HEK293 (cell line): Measurements from ENCODE around the gene MARK3.

Experiments used
- ATF2 ChIP-seq: fragments of 450-650 bp; formaldehyde crosslinking; IDR thresholded peaks from 2 replicates; pipeline ENCODE4 v1.5.1; 2016; ENCODE audit warnings: missing biosample characterization, missing genetic modification characterization, low read depth
- GFI1B ChIP-seq: fragments of 450-650 bp; formaldehyde crosslinking; IDR thresholded peaks from 2 replicates; pipeline ENCODE4 v1.5.1; 2016; ENCODE audit warnings: missing biosample characterization, missing genetic modification characterization
- GLIS1 ChIP-seq: fragments of 450-650 bp; formaldehyde crosslinking; IDR thresholded peaks from 2 replicates; pipeline ENCODE4 v1.5.1; 2016; ENCODE audit warnings: missing biosample characterization, missing genetic modification characterization
- KLF17 ChIP-seq: fragments of 450-650 bp; formaldehyde crosslinking; IDR thresholded peaks from 2 replicates; pipeline ENCODE4 v1.5.1; 2016; ENCODE audit warnings: missing biosample characterization, missing genetic modification characterization
- RBAK ChIP-seq: fragments of 450-650 bp; formaldehyde crosslinking; IDR thresholded peaks from 2 replicates; pipeline ENCODE4 v1.5.1; 2016; ENCODE audit warnings: missing biosample characterization, missing genetic modification characterization
- SCRT2 ChIP-seq: fragments of 450-650 bp; formaldehyde crosslinking; IDR thresholded peaks from 2 replicates; pipeline ENCODE4 v1.5.1; 2016; ENCODE audit warnings: missing biosample characterization, missing genetic modification characterization
- ZBTB49 ChIP-seq: fragments of 450-650 bp; formaldehyde crosslinking; IDR thresholded peaks from 2 replicates; pipeline ENCODE4 v1.5.1; 2016; ENCODE audit warnings: missing biosample characterization, missing genetic modification characterization, low read depth
- ZEB2 ChIP-seq: fragments of 450-650 bp; formaldehyde crosslinking; IDR thresholded peaks from 2 replicates; pipeline ENCODE4 v1.5.1; 2016; ENCODE audit warnings: missing biosample characterization, missing genetic modification characterization
- ZNF121 ChIP-seq: fragments of 450-650 bp; formaldehyde crosslinking; IDR thresholded peaks from 2 replicates; pipeline ENCODE4 v1.5.1; 2016; ENCODE audit warnings: missing biosample characterization, missing genetic modification characterization
- ZNF146 ChIP-seq: fragments of 450-650 bp; formaldehyde crosslinking; IDR thresholded peaks from 2 replicates; pipeline ENCODE4 v1.5.1; 2016; ENCODE audit warnings: missing biosample characterization, missing genetic modification characterization
- ZNF169 ChIP-seq: fragments of 450-650 bp; formaldehyde crosslinking; IDR thresholded peaks from 2 replicates; pipeline ENCODE4 v1.5.1; 2016; ENCODE audit warnings: missing biosample characterization, missing genetic modification characterization
- ZNF202 ChIP-seq: fragments of 450-650 bp; formaldehyde crosslinking; IDR thresholded peaks from 2 replicates; pipeline ENCODE4 v1.5.1; 2016; ENCODE audit warnings: missing biosample characterization, missing genetic modification characterization, borderline replicate concordance
- ZNF211 ChIP-seq: fragments of 450-650 bp; formaldehyde crosslinking; IDR thresholded peaks from 2 replicates; pipeline ENCODE4 v1.5.1; 2016; ENCODE audit warnings: low read depth, missing biosample characterization, missing genetic modification characterization
- ZNF221 ChIP-seq: fragments of 450-650 bp; formaldehyde crosslinking; IDR thresholded peaks from 2 replicates; pipeline ENCODE4 v1.5.1; 2017; ENCODE audit warnings: missing biosample characterization, missing genetic modification characterization, borderline replicate concordance
- ZNF23 ChIP-seq: fragments of 450-650 bp; formaldehyde crosslinking; IDR thresholded peaks from 2 replicates; pipeline ENCODE4 v1.5.1; 2016; ENCODE audit warnings: missing biosample characterization, missing genetic modification characterization, borderline replicate concordance
- ZNF26 ChIP-seq: fragments of 450-650 bp; formaldehyde crosslinking; IDR thresholded peaks from 2 replicates; pipeline ENCODE4 v1.5.1; 2016; ENCODE audit warnings: missing biosample characterization, missing genetic modification characterization
- ZNF391 ChIP-seq: fragments of 450-650 bp; formaldehyde crosslinking; IDR thresholded peaks from 2 replicates; pipeline ENCODE4 v1.5.1; 2016; ENCODE audit warnings: low read depth, missing biosample characterization, missing genetic modification characterization, borderline replicate concordance
- ZNF398 ChIP-seq: fragments of 450-650 bp; formaldehyde crosslinking; IDR thresholded peaks from 2 replicates; pipeline ENCODE4 v1.5.1; 2017; ENCODE audit warnings: missing biosample characterization, missing genetic modification characterization
- ZNF473 ChIP-seq: fragments of 450-650 bp; formaldehyde crosslinking; IDR thresholded peaks from 2 replicates; pipeline ENCODE4 v1.5.1; 2017; ENCODE audit warnings: missing biosample characterization, missing genetic modification characterization
- ZNF518A ChIP-seq: fragments of 450-650 bp; formaldehyde crosslinking; conservative IDR thresholded peaks from 2 replicates; pipeline ENCODE4 v1.5.1; 2016; ENCODE audit warnings: low read depth, missing biosample characterization, missing genetic modification characterization
- ZNF658 ChIP-seq: fragments of 450-650 bp; formaldehyde crosslinking; IDR thresholded peaks from 2 replicates; pipeline ENCODE4; 2016; ENCODE audit warnings: missing biosample characterization, missing genetic modification characterization
- ZNF768 ChIP-seq: fragments of 450-650 bp; formaldehyde crosslinking; IDR thresholded peaks from 2 replicates; pipeline ENCODE4 v1.5.1; 2018; ENCODE audit warnings: missing biosample characterization, mild to moderate bottlenecking, missing genetic modification characterization
- ZNF830 ChIP-seq: fragments of 450-650 bp; IDR thresholded peaks from 2 replicates; pipeline ENCODE4 v1.5.0; 2018; ENCODE audit warnings: missing biosample characterization, missing genetic modification characterization, low read depth, mild to moderate bottlenecking, moderate library complexity

Gene MARK3

GRCh38 chr14:103527408-103528145 lies 142.4 kb downstream of the MARK3 start (continued):
- no peak for TF ChIP-seq ATF2 (tag by site-specific recombination)
- peak; percentile 23; the same call in 1 of the 2 replicates for TF ChIP-seq ZNF398 (tag by site-specific recombination)
- TF ChIP-seq GLIS1, result peak; percentile 98
- TF ChIP-seq KLF17 (tag by site-specific recombination), result 0 out of 2 replicates have a peak, but pooled peaks have one; percentile 38
- no peak for TF ChIP-seq ZNF211 (tag by site-specific recombination)
- TF ChIP-seq ZNF146, result no peak
- no peak for TF ChIP-seq ZNF26
- TF ChIP-seq SCRT2 (tag by site-specific recombination), result 0 out of 2 replicates have a peak, but pooled peaks have one; percentile 13
- no peak for TF ChIP-seq ZNF518A (tag by site-specific recombination)
- no peak for TF ChIP-seq ZNF169 (tag by site-specific recombination)
- TF ChIP-seq ZNF23, result no peak
- no peak for TF ChIP-seq ZNF221 (tag by site-specific recombination)
- no peak for TF ChIP-seq ZNF121 (tag by site-specific recombination)
- TF ChIP-seq ZNF202, result no peak
- TF ChIP-seq ZNF768 (tag by site-specific recombination), result no peak
- no peak for TF ChIP-seq ZEB2
- no peak for TF ChIP-seq ZNF658 (tag by site-specific recombination)
- TF ChIP-seq ZNF473 (tag by site-specific recombination), result no peak
- TF ChIP-seq ZBTB49, result no peak
- TF ChIP-seq ZNF830 (tag by site-specific recombination), result no peak
- no peak for TF ChIP-seq ZNF391 (tag by site-specific recombination)
- no peak for TF ChIP-seq RBAK (tag by site-specific recombination)
- no peak for TF ChIP-seq GFI1B (tag by site-specific recombination)
